HepG2 (cell line): ENCODE data around the gene SSTR5. TPM values are rescaled to one million over a fixed set of nuclear protein-coding genes. Genes with fewer than 3 reads are reported as not detected.

Source experiments
- ATAC-seq: fragments of 200-7000 bp; cut with Tn5 transposase; 3 replicates; pipeline ENCODE4 v1.9.1; 2020; ENCODE audit warnings: mild to moderate bottlenecking, moderate library complexity
- BruUV-seq: library from RNA; stranded (reverse); fragments of 400-500 nt; replicated peaks from 2 replicates; lab custom pipeline; 2021; lab: Mats Ljungman, UMichigan
- CTCF ChIA-PET: fragments of 300-600 bp; formaldehyde crosslinking; extraction: SDS; loops from one replicate; lab custom pipeline; 2021; ENCODE audit warnings: low total read pairs, inconsistent platforms, low intra/inter-chr PET ratio; lab: Yijun Ruan, JAX
- POLR2A ChIA-PET: fragments of 350-600 bp; sonication (Branson Sonifier 250); formaldehyde crosslinking; loops from one replicate; lab custom pipeline; 2020; ENCODE audit warnings: antibody characterized with exemption, inconsistent platforms; lab: Yijun Ruan, JAX
- DNase-seq: peaks from one replicate; pipeline ENCODE4 v3.0.0-alpha.2; 2015; ENCODE audit warnings: low spot score
- FAIRE-seq: peaks from 3 replicates; lab custom pipeline; 2011; peaks lifted over from hg19 to GRCh38; lab: Jason Lieb, UNC
- H2AFZ ChIP-seq: one replicate; pipeline ENCODE4 v1.6.1; 2011; ENCODE audit warnings: low read length, inconsistent platforms
- H3K27ac ChIP-seq: fragments of 300-600 bp; 3 replicates; pipeline ENCODE4 v1.8.0; 2011; ENCODE audit warnings: mixed run types, mild to moderate bottlenecking, mixed read lengths, low read length, inconsistent platforms; ENCODE audit not compliant: insufficient read depth; ENCODE audit errors: extremely low read length
- H3K27me3 ChIP-seq, 2 experiments: fragments of 200-600 bp in 1 of 2; 2 replicates in 1 of 2; 3 replicates in 1 of 2; pipeline versions ENCODE4 v1.6.0 to v1.8.0; 2011; ENCODE audit warnings: low read length in 2 of 2, mild to moderate bottlenecking in 2 of 2, moderate library complexity in 2 of 2, inconsistent platforms in 1 of 2; ENCODE audit not compliant: insufficient read depth in 2 of 2, control insufficient read depth in 1 of 2
- H3K36me3 ChIP-seq, 2 experiments: fragments of 200-600 bp in 1 of 2; replicated peaks in 1 of 2; 2 replicates in 1 of 2; 3 replicates in 1 of 2; pipeline versions ENCODE4 v1.5.1 to v1.8.0; 2011; ENCODE audit warnings: low read length in 2 of 2, inconsistent platforms in 1 of 2; ENCODE audit not compliant: insufficient read depth in 2 of 2, control insufficient read depth in 1 of 2
- H3K4me1 ChIP-seq: 2 replicates; pipeline ENCODE4 v1.5.1; 2012; ENCODE audit warnings: low read length, inconsistent platforms; ENCODE audit not compliant: insufficient read depth
- H3K4me2 ChIP-seq: 2 replicates; pipeline ENCODE4 v1.6.0; 2011; ENCODE audit warnings: low read depth, low read length, inconsistent platforms
- H3K4me3 ChIP-seq, 3 experiments: fragments of 200-600 bp in 1 of 3; sonication (generic), shearing (Covaris generic) in 1 of 3; replicated peaks in 1 of 3; 2 replicates each; pipeline ENCODE4 v1.5.1; 2011 to 2016; ENCODE audit warnings: low read length in 3 of 3, inconsistent platforms in 2 of 3, low read depth in 2 of 3, mild to moderate bottlenecking in 2 of 3, control low read depth in 1 of 3, mixed read lengths in 1 of 3; ENCODE audit not compliant: insufficient read depth in 1 of 3
- H3K79me2 ChIP-seq: one replicate; pipeline ENCODE4 v1.6.1; 2011; ENCODE audit warnings: low read length, inconsistent platforms; ENCODE audit not compliant: insufficient read depth
- H3K9ac ChIP-seq: 2 replicates; pipeline ENCODE4 v1.6.0; 2011; ENCODE audit warnings: mild to moderate bottlenecking, low read depth, low read length, inconsistent platforms; ENCODE audit not compliant: insufficient read depth
- H3K9me3 ChIP-seq: 2 replicates; pipeline ENCODE4 v1.5.1; 2012; ENCODE audit warnings: mild to moderate bottlenecking, low read length
- H4K20me1 ChIP-seq: 2 replicates; pipeline ENCODE4 v1.6.0; 2011; ENCODE audit warnings: inconsistent platforms, mild to moderate bottlenecking, low read length, moderate library complexity; ENCODE audit not compliant: insufficient read depth
- CHD4 ChIP-seq: fragments of 200-600 bp; sonication (generic); IDR thresholded peaks from 2 replicates; pipeline ENCODE4 v1.7.0; 2017; ENCODE audit warnings: mild to moderate bottlenecking, low read length, borderline replicate concordance
- DR1 ChIP-seq: sonication (generic); formaldehyde crosslinking; IDR thresholded peaks from 2 replicates; pipeline ENCODE4 v1.8.0; 2021; ENCODE audit warnings: mild to moderate bottlenecking, missing genetic modification reagents, inconsistent platforms
- MAFG ChIP-seq: sonication (generic); formaldehyde crosslinking; IDR thresholded peaks from 2 replicates; pipeline ENCODE4 v1.5.1; 2020; ENCODE audit warnings: mild to moderate bottlenecking, missing genetic modification reagents
- MAFK ChIP-seq, 2 experiments: IDR thresholded peaks in 1 of 2; conservative IDR thresholded peaks in 1 of 2; 2 replicates each; pipeline ENCODE4 v1.6.1; 2011; ENCODE audit warnings: improper control_type of control experiment in 2 of 2, low read length in 2 of 2
- ZBTB20 ChIP-seq: sonication (generic); formaldehyde crosslinking; IDR thresholded peaks from 2 replicates; pipeline ENCODE4 v1.8.1; 2023; ENCODE audit warnings: missing genetic modification reagents, low read depth, mild to moderate bottlenecking, borderline replicate concordance
- ZNF382 ChIP-seq: sonication (generic); formaldehyde crosslinking; IDR thresholded peaks from 2 replicates; pipeline ENCODE4 v1.5.0; 2020; ENCODE audit warnings: missing genetic modification reagents, mild to moderate bottlenecking, borderline replicate concordance
- ZNF607 ChIP-seq: sonication (generic); formaldehyde crosslinking; IDR thresholded peaks from 2 replicates; pipeline ENCODE4 v1.5.1; 2020; ENCODE audit warnings: missing genetic modification reagents, mild to moderate bottlenecking, borderline replicate concordance
- ZNF652 ChIP-seq: IDR thresholded peaks from 2 replicates; pipeline ENCODE4 v1.6.1; 2016; ENCODE audit warnings: low read depth, borderline replicate concordance
- WGBS: methylation state at CpG from one replicate; pipeline ENCODE4 v1.1.6; 2017; ENCODE audit warnings: low lambda C conversion rate; 5-methylcytosine and 5-hydroxymethylcytosine counted together
- in situ Hi-C: cut with HindIII; loops from 2 replicates; pipeline ENCODE4 v1.10.0; 2017; ENCODE audit warnings: low pct_unique_long_range_greater_than_20kb; ENCODE audit not compliant: extremely low pct_ligation_motif_present
- intact Hi-C: fragments of 100-400 bp; cut with micrococcal nuclease; formaldehyde crosslinking; loops from one replicate; pipeline ENCODE4 v1.10.0; 2022; ENCODE audit not compliant: unreplicated experiment
- polyA plus RNA-seq, 8 experiments: library from polyadenylated mRNA; depleted of rRNA in 3 of 8; stranded (reverse) in 7 of 8; unstranded in 1 of 8; fragments of >200 nt; fragmentation: Illumina TruSeq in 4 of 8; extraction: Trizol in 4 of 8; gene quantifications; 2 replicates each; pipeline versions ENCODE4 v1.2.1 to v1.2.3, GENCODE V29; 2011 to 2016; ENCODE audit warnings: low read depth in 4 of 8, missing spikeins in 1 of 8, mixed read lengths in 1 of 8; ENCODE audit not compliant: insufficient read depth in 1 of 8
- total RNA-seq, 5 experiments: library from RNA; depleted of rRNA; stranded (reverse); fragments of >200 nt; fragmentation: Illumina TruSeq; extraction: Trizol; gene quantifications; 2 replicates each; pipeline ENCODE4 v1.2.3, GENCODE V29; 2016; ENCODE audit warnings: low read depth in 1 of 5
- TF ChIP-seq, protein P1 (sequence below): sonication (generic); formaldehyde crosslinking; IDR thresholded peaks from 2 replicates; pipeline ENCODE4 v1.4.0; 2020; ENCODE audit warnings: mild to moderate bottlenecking, missing genetic modification reagents, borderline replicate concordance

The SSTR5 gene
- total and polyA plus RNA-seq, 2 of the 13 experiments (the other 11 are each of a cell fraction or from before 2014, with no cell fraction given) = 0.20 to 0.49 TPM

DNA sequence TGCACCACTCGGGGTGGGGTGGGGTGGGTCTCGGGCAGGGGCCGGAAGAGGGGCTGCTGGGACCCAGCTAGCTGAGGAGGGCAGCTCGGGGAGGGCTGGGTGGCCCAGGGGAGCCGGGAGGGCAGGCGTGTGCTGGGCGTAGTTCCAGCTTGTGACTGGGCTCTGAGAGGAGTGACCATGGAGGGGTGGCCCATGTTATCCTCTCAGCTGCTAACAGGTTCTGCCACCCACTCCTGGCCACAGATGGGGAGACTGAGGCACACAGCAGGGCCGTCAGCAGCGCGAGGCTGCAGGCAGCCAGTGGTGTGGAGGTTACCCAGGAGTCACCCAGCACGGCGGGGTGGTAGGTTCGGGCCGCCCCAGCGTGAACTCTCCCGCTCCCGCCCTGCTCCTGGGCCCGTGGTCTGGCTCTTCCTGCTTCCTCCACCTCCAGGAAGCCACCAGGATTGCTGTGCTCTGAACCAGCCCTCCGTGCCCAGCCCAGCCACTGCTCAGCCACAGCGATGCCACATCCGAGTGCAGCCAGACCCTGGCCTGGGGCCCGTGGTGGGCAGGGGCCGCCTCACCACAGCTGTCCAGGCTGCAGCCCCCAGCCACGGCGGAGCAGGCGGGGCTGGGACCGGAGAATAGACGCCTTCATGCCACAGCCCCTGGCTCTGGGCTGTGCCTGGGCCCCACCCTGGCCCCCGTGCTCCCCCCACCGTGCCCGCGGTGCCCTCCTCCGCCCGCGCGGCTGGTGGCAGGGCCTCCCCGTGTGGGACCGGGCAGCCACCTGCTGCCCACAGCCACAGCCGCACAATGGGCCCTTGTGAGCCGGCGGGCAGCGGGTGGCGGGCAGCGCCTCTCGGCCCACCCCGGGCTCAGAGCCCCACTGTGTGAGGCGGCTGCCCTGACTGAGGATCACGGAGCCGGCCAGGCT lies 26.3 kb upstream of the SSTR5 start:
- no peaks in the 10 kb centered on the region for H3K36me3 ChIP-seq
- in situ Hi-C loops (no loop called here), intact Hi-C loops (no loop called here)
- TF ChIP-seq ZNF382 = no peak
- no peak for TF ChIP-seq ZBTB20 (CRISPR knock-in tag)
- no peak for TF ChIP-seq DR1 (CRISPR knock-in tag)
- no peak for TF ChIP-seq MAFG
- TF ChIP-seq CHD4 = no peak
- TF ChIP-seq, protein P1, sequence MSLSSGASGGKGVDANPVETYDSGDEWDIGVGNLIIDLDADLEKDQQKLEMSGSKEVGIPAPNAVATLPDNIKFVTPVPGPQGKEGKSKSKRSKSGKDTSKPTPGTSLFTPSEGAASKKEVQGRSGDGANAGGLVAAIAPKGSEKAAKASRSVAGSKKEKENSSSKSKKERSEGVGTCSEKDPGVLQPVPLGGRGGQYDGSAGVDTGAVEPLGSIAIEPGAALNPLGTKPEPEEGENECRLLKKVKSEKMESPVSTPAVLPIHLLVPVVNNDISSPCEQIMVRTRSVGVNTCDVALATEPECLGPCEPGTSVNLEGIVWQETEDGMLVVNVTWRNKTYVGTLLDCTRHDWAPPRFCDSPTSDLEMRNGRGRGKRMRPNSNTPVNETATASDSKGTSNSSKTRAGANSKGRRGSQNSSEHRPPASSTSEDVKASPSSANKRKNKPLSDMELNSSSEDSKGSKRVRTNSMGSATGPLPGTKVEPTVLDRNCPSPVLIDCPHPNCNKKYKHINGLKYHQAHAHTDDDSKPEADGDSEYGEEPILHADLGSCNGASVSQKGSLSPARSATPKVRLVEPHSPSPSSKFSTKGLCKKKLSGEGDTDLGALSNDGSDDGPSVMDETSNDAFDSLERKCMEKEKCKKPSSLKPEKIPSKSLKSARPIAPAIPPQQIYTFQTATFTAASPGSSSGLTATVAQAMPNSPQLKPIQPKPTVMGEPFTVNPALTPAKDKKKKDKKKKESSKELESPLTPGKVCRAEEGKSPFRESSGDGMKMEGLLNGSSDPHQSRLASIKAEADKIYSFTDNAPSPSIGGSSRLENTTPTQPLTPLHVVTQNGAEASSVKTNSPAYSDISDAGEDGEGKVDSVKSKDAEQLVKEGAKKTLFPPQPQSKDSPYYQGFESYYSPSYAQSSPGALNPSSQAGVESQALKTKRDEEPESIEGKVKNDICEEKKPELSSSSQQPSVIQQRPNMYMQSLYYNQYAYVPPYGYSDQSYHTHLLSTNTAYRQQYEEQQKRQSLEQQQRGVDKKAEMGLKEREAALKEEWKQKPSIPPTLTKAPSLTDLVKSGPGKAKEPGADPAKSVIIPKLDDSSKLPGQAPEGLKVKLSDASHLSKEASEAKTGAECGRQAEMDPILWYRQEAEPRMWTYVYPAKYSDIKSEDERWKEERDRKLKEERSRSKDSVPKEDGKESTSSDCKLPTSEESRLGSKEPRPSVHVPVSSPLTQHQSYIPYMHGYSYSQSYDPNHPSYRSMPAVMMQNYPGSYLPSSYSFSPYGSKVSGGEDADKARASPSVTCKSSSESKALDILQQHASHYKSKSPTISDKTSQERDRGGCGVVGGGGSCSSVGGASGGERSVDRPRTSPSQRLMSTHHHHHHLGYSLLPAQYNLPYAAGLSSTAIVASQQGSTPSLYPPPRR = no peak
- TF ChIP-seq MAFK (conservative IDR thresholded peaks at IDR 0.05 in 1 of 2, IDR thresholded peaks at IDR 0.05 in 1 of 2; ENCODE audit: low read length in 2 of 2) = no peak
- no peak for TF ChIP-seq ZNF652 (CRISPR knock-in tag)
- no peak for TF ChIP-seq ZNF607 (CRISPR knock-in tag)
- POLR2A ChIA-PET = no interaction called here
- ATAC-seq (no peak), DNase-seq (no peak), FAIRE-seq (no peak)
- CTCF ChIA-PET = no interaction called here
- H3K79me2 ChIP-seq = no peaks in the 10 kb centered on the region
- no peaks in the 10 kb centered on the region; the same call in 1 of the 2 replicates for H4K20me1 ChIP-seq
- no peak overlapping the region for H3K27ac ChIP-seq
- no peak overlapping the region for H3K4me3 ChIP-seq
- H3K4me1 ChIP-seq = peaks cover 18% of the 10 kb centered on the region
- 30% methylated on average over 7 of the region's 49 CpGs for WGBS
- BruUV-seq = no TSS peak
- no peak overlapping the region for H2AFZ ChIP-seq
- no peak overlapping the region for H3K4me2 ChIP-seq
- no peak overlapping the region for H3K9ac ChIP-seq
- peaks cover 18 to 64% of the 10 kb centered on the region in 2 experiments; a peak in 4 of 5 replicates for H3K27me3 ChIP-seq
- H3K9me3 ChIP-seq = no peaks in the 10 kb centered on the region
